HG03135 (cell line): ENCODE measurements around the gene SH3D21.

Experiments
- ATAC-seq: cut with Tn5 transposase; IDR thresholded peaks from one replicate; pipeline ENCODE4 v1.9.1; 2021; ENCODE audit warnings: mild to moderate bottlenecking, moderate library complexity; ENCODE audit not compliant: unreplicated experiment

The SH3D21 gene

GRCh38 chr1:36355811-36356210 is 49.6 kb downstream of the SH3D21 start:
- ATAC-seq = no peak

DNA sequence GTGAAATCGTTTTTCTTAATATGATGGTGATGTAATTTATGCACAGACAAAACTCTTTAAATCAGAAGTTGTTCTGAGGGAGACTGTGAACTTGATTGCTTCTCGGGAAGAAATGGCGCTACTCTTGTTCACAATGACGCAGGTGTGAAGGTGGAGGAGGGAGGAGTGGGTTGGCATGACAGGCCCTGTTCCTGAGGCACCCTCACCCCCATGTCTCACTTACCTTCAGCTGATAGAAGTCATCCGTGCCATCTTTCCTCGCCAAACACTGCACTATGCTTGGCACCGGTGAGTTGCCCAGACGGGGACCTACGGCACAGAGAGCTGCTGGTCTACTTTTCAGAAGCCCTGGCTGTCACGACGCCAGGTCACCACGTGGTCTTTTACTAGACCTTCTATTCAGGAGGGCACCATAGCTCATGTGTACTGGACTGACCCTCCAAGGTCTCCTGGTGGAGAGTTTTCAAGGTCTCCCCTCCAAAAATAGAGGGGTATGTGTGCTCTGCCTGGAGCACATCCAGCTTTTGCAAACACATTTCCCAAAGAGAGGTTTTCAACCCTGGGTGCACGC is 52.4 kb downstream of the SH3D21 start:
- ATAC-seq = no peak

DNA sequence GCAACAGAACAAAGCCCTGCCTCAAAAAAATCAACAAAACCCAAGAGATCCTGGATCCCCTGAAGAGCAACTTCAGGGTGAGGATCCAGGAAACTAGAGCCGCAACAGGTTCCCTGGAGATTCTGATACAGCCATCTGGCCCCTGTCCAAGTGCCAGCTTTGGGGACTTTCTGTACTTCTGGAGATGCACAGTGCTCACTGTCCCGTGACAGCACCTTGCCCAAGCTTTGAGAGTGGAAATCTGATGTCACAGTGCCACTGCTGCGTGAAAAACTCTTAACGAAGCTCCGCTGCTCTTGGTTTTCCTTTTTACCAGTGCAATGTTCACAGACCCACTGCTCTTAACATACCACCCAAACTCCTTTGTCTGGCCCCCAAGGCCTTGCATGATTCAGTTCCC is 53.2 kb downstream of the SH3D21 start:
- no peak for ATAC-seq

GRCh38 chr1:36359911-36360550 is 53.9 kb downstream of the SH3D21 start:
- no peak for ATAC-seq

DNA sequence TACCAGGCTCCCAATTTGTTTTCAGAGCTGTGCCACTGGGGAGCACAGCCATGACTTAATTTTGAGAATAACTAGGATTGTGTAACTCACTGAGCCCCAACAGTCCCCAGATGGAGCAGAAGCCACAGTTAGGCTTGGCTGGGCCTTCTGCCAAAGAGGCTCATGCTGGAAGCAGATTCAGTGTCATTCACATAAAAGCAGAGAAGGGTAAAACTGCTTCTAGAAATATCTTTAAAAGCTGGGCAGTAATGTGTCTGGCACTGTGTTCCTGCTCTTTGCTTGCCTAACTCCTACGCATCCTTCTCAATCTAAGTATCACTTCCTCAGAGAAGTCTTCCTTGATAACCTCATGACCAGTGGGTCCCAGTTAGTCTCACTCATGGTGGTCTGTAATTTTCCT is 59.2 kb downstream of the SH3D21 start:
- ATAC-seq = no peak

DNA sequence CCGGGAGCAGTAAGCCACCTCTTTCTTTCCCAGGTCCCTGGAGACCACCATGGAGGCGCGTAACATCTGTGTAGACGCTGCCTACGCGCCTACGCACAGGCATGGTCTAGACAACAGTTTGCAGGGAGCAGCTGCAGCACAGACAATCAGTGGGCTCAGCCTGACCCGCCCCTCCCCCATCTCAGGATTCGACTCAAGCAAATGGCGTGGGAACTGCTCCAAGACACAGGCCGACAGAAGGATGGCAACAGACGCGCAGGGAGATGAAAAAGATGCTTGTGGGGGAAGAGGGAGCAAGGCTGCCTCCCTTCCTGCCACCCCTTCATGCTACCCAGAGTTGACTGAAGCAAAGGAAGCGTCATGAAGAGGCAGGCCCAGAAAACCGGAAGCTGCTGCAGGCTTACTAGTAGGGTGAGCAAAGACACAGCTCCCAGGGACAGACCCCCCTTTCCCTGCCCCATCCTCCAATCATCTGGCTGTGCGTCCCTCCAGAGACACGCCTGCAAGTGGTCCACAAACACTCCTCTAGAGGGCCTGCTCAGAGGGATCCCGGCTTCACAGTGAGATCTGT is 60.0 kb downstream of the SH3D21 start:
- no peak for ATAC-seq

DNA sequence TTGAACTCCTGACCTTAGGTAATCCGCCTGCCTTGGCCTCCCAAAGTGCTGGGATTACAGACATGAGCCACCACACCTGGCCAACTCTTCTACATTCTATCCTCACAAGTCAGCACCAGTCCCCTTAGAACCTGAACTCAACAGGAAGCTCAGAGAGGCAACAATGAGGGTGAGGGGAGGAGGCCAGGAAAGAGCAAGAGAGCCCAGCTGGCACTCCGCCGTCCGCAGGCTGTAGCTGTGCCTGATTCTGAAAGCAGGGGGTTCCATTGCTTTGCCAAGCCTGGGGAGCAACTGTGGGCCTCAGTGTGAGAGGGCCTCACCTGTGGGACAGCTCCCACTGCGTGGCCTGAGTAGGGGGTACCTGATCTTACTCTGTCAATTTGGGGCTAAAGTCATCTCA is 60.9 kb downstream of the SH3D21 start:
- no peak for ATAC-seq

DNA sequence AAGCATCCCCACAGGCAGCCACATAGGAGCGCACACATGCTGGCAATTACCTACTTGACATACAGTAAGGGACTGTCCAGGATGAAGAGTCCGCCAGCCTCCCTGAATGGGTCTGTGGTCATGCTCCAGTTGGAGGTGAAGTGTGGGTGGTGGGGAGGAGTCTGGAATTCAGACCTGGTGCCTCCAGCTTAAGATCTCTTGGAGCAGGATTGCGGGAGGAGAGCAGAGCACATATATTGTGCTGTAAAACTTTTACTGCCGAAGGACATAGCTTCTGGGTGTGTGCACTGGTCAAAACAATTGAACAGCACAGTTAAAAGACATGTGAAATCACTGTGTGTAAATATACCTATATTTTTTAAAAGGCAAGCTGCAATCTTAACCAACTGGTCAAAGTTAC is 61.6 kb downstream of the SH3D21 start:
- ATAC-seq = no peak

- peak; percentile 39 for ATAC-seq
These were observed 63.1 kb downstream of the SH3D21 start for GRCh38 chr1:36369061-36369861.
